ENCODE data around the gene ATF7.
"Not testable (repeated sequence)": the region's sequence is repeated elsewhere in the genome, so short reads cannot be mapped to it uniquely, and the experiment has no call there.

ATF7 gene

DNA sequence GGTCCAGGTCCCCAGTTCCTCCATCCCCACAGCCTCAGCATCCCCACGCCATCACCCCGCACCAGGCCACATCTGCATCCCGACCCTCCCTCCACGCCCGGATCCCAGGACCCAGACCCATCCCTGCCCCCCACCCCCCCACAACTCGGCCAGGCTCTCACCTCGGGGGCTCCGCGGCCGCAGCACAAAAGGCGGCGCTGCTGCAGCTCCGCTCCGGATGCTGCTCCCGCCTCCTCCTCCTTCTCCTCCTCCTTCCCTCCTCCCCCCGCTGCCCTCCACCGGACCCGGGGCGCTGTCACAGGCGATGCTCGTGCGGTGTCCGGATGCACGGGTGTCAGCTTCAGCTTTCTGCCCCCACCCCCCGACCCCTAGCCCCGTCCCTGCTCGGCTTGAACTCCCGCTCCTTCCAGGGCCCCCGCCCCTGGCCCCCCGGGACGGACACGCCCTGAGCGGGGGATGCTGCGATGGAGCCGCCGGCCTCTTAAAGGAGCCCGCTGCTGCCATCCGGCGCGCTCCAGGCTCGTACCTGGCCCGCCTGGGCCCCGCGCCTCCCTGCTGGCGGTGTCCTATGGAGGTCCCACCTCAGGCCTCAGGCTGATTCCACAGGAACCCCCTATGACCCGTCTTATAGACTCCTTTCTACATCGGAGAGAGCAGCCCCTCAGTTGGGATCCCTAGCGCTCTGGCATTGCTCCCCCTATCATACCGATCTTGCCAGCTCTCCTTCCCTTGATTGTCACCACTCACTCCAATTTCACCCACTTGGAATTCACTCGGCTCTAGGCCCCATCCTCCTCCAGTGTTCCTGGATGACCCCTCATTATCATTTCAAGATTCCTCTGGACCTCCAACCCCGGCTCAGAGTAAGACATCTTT is 126.7 kb downstream of the ATF7 start, which contains the start of gene MAP3K12:
MAP3K12 (minus strand) TSS at position 193 of the 876 bp plus-strand sequence. CDS start 12,067 bp downstream, outside the sequence.
- no peak for DNase-seq

DNA sequence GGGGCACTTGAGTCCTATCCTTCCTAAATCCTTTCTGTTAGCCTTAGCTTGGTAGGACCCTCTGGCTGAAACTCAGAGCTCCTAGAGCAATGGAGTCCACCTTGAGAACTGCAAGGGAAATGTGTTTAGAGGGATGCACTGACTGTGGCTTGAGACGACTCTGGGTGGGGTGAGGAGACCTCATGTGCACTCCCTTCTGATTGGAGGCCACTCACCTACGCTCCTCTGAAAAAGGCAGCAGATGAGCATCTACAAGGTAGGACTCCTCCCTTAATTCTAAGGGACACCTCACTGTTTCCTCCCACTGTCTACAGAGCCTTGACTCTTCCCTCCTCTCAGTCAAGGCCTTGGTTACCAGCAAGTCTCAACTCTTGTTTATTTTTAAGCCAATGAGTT is 127.9 kb downstream of the ATF7 start:
- DNase-seq = no peak

DNA sequence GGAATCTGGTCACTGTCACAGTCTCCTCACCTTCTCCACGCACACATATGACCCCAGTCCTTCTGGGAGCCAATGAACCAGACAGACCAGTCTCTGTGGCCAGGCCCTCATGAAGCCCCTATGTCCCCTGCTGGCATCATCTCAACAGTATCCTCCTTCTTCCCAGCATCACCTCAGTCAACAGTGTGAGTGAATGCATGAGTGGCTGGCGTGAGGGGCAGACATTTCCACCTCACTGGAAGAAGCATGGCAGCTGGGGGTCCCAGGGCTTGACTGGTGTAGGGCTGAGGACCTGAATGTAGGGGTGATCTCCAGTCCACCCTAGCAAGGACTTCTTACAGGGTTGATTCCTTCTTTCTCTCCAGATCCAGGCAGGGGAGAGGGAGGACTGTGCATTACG is 128.7 kb downstream of the ATF7 start:
- DNase-seq = no peak

DNA sequence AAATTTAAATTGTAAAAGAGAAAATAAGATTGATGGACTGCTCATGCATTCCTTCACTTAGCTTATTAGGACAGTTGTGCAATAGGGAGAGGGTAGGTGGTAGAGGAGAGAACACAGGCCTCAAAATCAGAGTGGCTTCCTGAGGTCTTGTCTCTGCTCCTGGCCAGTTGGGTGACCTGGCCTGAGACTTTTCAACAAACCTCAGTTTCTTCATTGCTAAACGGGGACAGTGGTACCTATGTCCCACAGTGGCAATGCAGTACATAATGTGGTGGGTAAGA is 129.5 kb downstream of the ATF7 start:
- no peak for DNase-seq

DNA sequence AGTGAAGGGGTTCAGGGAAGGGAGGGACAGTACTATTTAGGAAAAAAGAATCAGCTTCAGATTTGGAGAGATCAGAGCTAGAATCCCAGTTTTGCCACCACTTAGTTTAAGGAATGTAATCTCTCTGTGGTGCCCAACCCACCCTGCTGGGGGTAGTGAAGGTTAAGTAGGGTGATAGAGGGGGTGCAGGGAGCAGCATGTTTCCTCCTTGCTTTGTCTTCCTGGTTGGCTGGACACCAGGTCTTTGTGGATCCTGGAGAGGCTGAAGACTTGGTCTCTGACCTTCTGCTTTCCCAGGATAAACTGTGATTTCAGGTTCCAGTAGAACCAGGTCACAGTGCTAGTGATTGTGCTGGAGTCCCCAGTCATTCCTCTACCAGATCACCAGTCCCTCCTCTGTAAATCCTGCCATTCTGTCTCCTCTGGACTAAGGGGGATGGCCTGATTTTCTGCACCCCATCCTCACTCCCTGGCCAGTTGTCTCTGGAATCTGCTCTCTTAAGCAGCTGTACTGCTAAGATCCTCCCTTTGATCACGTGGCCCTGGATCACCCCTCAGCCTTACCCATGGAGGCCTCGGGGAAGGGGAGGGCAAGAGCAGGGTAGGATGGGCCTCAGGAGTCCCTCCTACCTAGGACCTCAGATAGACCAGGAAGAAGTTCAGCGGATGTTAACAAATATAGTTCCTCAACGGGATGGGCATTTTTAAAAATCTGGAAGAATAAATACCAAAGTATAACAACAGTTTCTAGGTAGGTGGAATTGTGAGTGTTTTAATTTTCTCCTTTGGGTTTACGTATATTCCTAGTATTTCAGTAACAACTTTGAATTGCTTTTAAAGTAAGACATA is 130.1 kb downstream of the ATF7 start:
- DNase-seq = no peak

DNA sequence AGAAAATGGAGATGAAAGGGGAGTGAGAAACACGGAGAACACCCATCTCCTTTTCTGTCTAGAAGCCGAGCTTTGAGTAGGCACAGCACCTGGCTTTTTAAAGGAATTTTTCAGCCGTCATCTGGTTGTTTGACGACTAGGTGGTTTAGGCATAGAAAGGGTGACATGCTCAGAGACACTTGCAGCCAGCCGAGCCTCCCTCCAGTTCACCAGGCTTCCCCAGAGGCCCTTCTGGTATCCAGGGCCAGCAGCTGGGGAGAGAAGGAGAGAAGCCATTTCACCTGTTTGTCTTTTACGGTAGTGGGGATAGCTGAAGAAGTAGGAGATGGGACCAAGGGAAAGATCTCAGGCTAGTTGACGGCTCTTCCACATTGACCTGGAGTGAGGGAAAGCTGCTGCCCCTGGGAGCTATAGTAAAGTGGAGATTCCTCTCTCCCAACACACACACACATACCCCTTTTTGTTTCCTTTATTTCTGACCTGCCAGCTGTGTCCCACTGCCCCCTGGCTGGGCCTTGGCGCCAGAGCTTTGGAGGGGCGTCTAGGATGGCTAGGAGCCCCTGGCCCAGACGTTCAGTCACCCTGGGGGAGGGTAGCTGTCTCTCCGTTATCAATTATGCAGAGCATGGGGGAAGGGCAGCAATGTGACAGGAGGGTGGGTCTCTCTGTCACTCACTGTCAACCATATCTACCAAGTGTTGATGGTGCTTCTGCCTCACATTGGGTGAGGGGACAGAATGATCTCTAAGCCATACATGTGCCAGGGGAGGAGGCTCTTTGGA is 132.4 kb downstream of the ATF7 start:
- DNase-seq = no peak

DNA sequence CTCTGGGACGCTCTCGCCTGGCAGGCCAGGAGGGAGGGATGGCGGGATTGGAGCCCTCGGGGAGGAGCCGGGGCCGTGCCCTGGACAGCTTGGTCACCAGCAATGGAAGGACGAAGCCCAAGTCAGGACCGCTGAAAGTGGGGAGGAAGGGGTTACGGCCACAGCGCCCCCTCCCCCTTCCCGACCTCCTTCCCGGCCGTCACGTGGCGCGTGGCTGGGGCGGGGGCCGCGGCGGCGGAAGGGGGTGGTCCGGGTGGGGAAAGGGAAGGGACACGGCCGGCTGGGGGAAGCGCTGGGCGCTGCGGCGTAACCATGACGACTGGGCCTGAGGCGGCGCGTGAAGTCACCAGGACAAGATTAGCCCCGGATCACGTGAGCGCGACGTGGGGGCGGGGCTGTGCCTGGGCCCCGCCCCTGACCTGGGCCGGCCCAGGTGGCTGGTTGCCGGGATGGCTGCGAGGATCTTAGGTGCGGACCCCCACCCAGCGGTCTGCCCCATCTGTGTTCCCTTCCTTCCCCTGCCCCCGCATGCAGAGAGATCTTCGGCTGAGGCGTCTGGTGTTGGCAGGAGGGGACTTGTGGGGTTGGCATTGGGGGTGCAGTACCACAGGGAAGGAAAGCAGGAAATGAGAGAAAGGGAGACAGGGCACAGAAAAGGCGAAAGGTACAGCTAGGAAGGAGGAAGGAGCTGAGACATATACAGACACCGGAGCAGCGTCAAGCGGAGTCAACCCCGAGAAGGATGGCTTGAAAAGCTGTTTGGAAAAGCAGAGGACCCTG is 133.2 kb downstream of the ATF7 start:
- peak; percentile 63 for DNase-seq

DNA sequence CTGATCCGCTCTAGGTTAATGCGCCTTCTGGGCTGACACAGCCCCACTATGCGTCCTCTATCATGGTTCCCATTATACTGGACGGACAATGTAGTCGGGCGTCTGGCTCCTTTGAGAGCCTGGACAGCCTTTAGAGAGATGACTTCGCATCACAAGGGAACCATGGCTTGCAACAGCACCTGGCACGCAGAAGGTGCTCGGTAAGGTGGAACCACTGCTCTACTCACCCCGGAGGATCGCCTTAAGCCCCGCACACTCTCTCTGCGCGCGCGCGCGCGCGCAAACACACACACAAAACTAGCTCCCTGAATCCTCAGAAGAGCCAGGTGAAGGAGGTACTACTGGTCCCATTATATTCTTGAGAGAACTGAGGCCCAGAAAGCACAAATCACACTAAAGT is 134.0 kb downstream of the ATF7 start:
- no peak for DNase-seq

DNA sequence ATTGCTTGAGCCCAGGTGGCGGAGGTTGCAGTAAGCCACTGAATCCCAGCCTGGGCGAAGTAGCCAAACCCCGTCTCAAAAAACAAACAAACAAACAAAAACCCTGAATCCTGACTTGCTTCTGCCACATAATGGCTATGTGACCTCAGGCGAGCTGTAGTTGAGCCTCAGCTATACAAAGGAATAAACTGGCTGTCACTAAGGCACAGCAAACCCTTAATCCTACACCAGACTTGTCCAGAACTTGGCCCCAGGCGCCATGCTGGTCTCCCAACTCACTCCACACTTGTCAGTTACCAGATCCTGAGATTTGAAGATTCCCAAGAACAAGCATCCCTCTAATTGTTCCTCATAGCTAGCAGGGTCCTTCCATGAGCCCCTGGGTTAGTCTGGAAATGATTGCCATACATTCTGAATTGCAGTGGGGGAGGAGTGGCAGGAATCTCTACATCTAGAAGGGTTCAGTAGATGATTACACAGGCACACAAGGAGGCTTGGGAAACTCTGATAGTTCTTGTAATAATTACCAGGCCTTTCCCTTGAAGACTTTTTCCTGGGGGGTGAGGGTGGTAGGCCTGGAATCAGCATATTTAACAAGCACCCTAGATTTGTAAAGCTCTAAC is 136.8 kb downstream of the ATF7 start:
- DNase-seq = no peak

DNA sequence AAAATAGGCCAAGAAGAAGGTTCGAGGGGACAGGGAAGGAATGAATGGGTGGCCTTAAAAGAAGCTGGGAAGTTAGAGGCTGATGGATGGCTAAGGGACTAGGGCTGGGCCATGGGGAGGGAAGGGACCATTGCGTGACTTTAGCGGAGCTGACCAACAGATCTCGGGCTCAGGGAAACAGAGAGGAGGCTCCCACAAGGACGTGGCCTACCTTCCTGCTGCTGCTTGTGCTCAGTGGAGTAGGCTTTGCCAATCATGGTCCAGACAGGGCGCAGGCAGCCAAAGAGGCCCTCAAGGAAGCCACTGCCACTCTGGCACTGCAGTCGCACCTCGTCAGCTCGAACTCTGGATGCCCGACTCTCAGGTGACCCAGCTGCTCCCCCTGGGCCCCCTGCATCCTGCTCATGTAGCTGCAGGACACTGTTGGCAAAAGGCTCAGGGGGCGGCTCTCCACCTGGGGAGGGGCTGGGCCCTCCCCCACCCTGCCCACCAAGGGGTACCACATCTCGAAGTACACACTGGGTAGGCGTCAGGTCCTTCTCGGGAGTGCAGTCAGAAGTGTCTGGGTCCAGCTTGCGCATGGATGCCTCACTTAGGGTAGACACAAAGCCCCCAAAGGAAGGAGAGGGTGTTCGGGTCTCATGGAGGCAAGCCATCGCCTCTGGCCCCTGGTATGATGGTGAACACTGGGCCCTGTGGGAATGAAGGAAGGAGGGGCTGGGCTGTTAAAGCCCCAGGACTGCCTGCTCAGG is 139.3 kb downstream of the ATF7 start:
- DNase-seq = no peak

DNA sequence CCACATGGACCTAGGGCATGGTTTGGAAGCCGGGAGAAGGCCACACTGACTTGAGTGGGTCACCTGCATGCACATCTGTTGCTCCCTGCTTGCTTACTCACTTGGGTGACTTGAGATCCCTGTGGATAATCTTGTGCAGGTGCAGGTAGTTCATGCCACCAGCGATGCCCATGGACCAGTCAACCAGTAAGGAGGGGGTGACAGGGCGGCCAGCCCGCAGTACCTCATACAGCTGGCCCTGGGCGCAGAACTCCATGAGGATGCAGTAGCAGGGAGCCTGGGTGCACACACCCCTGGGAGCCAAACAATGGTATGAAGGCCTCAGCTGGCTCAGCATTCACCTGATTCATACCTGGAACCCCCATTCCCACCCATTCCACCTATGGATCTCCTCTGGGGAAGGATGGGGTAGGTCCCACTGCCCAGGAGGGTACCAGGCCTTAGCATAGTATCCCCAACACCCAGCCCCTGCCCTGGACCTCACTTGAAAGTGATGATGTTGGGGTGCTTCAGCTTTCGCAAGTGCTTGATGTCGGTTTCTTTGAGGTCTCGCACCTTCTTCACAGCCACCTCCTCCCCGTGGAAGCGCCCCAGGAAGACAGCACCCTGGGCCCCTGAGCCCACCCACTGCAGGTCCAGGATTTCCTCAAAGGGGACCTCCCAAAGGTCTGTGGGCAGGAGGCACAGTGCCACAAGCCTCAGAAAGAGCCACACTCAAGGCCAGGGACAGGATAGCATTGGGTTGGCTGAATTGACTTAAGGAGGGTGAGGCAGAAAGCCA is 140.0 kb downstream of the ATF7 start:
- no peak for DNase-seq

DNA sequence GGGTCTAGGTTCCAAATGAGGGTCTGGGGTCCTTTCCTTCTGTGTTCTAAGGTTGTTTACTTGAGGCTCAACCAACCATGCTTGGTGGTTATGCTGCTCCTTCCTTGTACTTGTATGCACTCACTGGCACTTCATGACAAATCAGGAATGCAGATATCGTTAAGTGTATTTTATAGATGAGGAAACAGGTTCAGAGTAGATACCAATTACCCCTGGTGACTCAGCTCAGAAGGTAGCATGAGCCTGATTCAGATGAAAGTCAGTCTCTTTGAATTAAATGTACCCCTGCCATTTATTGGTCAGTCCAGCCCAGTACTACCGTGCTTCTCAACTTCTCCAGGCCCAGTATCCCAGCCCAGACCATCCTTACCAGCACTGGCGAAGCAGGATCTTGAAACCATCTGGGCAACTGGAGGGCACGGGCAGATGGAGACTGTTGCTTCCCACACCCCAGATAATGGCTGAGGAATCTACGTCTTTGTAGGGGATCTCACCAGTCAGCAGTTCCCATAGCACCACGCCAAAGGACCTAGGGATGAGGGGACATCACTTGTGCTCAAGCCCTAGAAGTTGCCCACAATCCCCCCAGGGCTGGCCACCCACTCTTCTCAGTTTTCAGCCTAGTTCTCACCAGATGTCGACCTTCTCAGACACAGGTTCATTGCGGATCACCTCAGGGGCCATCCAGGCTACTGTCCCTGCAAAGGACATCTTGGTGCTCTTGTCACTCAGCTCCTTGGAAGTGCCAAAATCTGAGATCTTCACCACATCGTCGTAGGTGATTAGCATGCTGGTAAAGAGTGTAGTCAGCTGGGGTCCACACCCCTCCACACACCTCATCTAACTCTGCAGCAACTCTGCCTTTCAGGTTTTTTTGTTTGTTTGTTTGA is 141.3 kb downstream of the ATF7 start:
- no peak for DNase-seq

DNA sequence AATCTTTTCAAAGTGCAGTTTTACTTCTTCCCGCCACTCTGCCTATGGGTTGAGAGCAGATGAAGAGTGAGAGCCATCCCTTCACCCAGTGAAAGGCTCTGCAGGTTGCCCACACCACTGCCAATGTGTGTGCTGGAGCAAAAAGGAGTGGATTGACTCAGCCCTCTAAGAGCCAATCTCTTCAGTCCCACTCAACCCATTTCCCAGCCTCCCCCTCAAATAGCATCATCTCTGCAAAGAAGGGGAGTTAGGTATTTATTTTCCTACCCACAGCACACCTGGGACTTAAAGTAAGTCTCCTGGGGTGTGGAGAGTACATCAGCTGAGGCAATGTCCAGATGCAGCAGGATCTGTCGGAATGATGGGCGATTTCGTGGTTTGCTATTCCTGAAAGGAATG is 142.2 kb downstream of the ATF7 start:
- no peak for DNase-seq

DNA sequence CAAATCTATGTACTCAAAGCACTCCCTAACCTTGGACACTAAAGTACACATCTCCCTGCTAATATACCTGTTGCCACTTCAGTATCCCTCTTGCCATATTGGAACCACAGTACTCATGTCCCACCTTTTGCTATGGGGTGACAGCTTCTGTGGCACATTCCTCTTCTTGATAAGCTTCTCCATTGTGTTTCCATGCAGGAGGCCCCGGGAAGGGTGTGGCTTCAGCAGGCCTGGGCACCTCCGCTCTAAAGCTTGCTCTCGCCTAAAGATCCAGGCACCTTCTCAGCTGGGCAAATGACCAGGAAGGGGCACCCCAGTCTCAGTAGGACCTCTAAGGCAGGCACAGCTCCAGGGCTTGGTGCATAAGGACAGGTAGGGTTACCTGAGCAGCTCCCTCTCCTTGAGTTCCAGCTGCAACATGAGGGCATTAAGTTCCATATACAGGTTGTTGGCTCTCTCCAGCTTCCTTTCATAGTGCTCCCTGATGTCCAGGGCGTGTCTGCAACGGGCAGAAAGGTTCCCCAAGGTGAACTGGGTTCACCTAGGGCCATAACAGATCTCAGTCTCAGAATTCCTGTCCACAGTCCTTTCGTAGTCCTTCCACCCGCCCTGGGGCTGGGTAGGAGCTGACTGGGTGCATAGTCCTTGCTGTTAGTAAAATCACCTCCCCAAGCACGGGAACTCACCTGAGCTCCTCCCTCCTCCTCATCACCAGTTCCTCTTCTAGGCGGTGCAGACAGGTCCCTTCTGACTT is 142.8 kb downstream of the ATF7 start:
- no peak for DNase-seq

DNA sequence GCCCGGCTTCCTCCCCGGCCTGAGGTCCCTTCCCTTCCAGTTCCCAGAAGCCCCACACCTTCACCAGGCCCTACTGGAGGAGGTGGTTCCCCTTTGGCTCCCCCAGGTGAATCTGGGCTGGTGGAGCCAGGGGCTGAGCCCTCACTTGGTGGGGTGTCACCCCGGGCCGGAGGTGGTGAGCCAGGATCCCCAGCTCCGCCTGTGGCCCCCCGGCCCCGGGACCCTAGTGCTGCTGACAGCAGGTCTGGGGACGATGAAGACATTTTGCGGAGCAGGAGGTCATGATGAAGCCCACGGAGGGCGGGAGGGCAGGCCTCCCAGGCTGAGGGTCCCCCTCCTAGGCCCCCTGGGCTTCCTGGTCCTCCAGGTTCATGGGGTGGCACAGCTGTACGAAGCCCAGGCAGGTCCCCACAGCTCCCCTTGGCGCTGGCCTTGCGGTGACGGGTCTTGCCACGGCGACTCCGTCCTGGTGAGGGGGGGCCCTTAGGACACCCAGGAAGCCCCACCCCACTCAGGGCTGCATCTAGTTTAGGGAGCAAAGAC is 143.5 kb downstream of the ATF7 start:
- DNase-seq = no peak

DNA sequence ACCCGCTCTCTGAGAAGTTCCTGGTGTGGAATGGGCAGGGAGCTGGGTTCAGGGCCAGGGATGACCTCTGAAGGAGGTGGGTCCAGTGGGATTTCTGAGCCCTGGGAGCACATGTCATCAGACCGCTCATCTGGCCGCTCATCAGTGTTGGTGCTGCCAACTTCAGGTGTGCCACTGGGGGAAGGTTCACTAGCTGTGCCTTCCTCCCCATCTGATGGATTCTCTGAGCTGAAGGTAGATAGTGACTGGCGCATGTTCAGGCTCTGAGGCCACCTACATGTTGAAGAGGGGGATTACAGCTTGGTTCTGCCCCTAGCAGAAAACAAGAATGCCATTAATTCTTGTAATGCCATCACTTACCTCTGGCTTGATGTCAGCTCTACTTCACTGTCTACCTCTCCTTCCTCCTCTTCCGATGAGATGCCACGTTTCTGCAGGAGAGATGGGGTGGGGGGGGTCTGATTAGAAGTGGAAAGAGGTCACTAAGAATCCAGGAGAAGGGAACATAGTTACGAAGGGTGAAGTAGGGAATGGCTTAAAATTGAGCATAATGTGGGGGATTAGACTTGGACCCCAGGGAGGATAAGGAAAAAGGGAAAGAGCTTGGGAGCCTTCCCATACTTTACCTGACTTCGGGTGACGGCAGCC is 144.1 kb downstream of the ATF7 start:
- DNase-seq = no peak

DNA sequence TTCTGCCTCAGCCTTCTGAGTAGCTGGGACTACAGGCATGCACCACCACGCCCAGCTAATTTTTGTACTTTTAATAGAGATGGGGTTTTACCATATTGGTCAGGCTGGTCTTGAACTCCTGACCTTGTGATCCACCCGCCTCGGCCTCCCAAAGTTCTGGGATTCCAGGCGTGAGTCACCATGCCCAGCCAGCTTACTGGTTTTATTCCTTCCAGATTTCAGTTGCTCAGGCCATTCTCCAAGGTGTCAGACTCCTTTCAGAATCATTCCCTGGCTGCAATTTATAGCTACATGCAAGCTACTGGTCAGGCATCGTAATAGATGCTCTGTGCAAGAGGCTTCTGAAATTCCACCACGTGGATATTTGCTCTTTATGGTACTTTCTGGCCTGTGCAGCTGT is 144.7 kb downstream of the ATF7 start:
- DNase-seq = not testable (repeated sequence)

Measured in NCI-H446 treated with DMSO at 0.1 percent for 48 hours (cell line).